ENCODE measurements around the gene ISX. TPM values are rescaled to one million over a fixed set of nuclear protein-coding genes. Genes with fewer than 3 reads are reported as not detected.
A peak's percentile ranks its signal among the peaks of the same experiment; 100 is the strongest.

Gene ISX
- total and polyA plus RNA-seq, 10 of the 15 experiments (the other 5 are each of a cell fraction or from before 2014, with no cell fraction given): 0.05 to 0.66 (median 0.25) TPM

DNA sequence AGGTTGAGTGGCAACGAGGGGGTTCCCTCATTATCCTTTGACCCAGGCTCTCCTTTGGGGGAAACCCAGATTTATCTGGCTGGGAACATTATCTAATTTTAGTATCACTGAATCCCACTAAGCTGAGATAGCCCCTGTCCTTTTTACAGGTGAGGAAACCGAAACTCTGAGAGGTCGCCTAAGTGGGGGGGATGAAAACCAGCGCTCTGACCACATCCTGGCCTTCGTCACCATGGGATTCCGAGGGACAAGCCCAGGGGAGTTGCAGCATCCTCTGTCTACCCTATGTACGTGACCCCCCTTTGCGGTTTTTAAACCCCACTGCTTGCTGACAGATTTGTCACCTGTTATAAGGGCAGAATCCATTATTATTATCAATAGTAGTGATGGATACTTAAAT lies 61.0 kb downstream of the ISX start:
- H3K4me1 ChIP-seq (ENCODE audit: control insufficient read depth, insufficient read depth, low read length): peaks cover 78% of the 10 kb centered on the region
- peak; percentile 70 for ATAC-seq
- no peak overlapping the region for H2AFZ ChIP-seq (ENCODE audit: control insufficient read depth, low read depth, low read length)
- ChIA-PET RAD21 (ENCODE audit: unreplicated experiment) (interaction anchor here (0.7 to 4.7 kb wide), 6 partner anchors 13 to 83 kb away, joined by 4 to 28 read pairs (median 10); no protein-coding TSS in a partner anchor), CTCF (interaction anchor here (1.0 to 3.7 kb wide), 4 partner anchors 14 to 83 kb away, joined by 3 to 19 read pairs (median 8); no protein-coding TSS in a partner anchor), SMC1A (ENCODE audit: uncharacterized antibody, unreplicated experiment) (interaction anchor here (0.6 to 7.1 kb wide), 7 partner anchors 8 to 83 kb away, joined by 3 to 58 read pairs (median 3); no protein-coding TSS in a partner anchor), POLR2A (interaction anchor here (0.6 to 1.4 kb wide), 3 partner anchors 24 to 76 kb away, joined by 3 read pairs; no protein-coding TSS in a partner anchor)
- peak; percentile 18 for FAIRE-seq
- no peaks in the 10 kb centered on the region for H4K20me1 ChIP-seq (ENCODE audit: control insufficient read depth, insufficient read depth)
- peak overlapping the region; percentile 99 for H3K27ac ChIP-seq (ENCODE audit: control insufficient read depth, insufficient read depth)
- peak overlapping the region; percentile 66 for H3K4me2 ChIP-seq (ENCODE audit: control insufficient read depth, insufficient read depth)
- no peaks in the 10 kb centered on the region for H3K79me2 ChIP-seq (ENCODE audit: control insufficient read depth, insufficient read depth, low read length)
- intact Hi-C loops (cut with micrococcal nuclease; ENCODE audit: unreplicated experiment): loop anchor here (1.0 to 5.0 kb wide), 3 partner anchors 76 to 1655 kb away; no protein-coding TSS in a partner anchor
- H3K9me3 ChIP-seq (replicated peaks; ENCODE audit: control insufficient read depth, insufficient read depth, low read length): peaks cover 2% of the 10 kb centered on the region; the same call in 2 of the 3 replicates
- H3K36me3 ChIP-seq (ENCODE audit: control insufficient read depth in 2 of 2, insufficient read depth in 2 of 2, low read length in 1 of 2): no peaks in the 10 kb centered on the region
- no TSS peak for BruUV-seq (replicated peaks)
- H3K4me3 ChIP-seq: no peak overlapping the region
- in situ Hi-C loops (cut with MboI): loop anchor here (10.0 kb wide), 2 partner anchors 278 to 1652 kb away; partner anchors contain the start of gene MCM5
- peak; percentile 96 for DNase-seq (ENCODE audit: low read depth, low spot score)
- H3K9ac ChIP-seq (ENCODE audit: control insufficient read depth, insufficient read depth, low read length): peak overlapping the region; percentile 17; the same call in 1 of the 2 replicates
- H3K27me3 ChIP-seq (replicated peaks in 1 of 2; ENCODE audit: control insufficient read depth in 2 of 2, insufficient read depth in 2 of 2, low read length in 1 of 2): no peaks in the 10 kb centered on the region
- WGBS (ENCODE audit: insufficient coverage, insufficient replicate concordance, low lambda C conversion rate, missing lambda C conversion rate): under 1% methylated on average over 8 of the region's 8 CpGs
- TF ChIP-seq, protein P1, sequence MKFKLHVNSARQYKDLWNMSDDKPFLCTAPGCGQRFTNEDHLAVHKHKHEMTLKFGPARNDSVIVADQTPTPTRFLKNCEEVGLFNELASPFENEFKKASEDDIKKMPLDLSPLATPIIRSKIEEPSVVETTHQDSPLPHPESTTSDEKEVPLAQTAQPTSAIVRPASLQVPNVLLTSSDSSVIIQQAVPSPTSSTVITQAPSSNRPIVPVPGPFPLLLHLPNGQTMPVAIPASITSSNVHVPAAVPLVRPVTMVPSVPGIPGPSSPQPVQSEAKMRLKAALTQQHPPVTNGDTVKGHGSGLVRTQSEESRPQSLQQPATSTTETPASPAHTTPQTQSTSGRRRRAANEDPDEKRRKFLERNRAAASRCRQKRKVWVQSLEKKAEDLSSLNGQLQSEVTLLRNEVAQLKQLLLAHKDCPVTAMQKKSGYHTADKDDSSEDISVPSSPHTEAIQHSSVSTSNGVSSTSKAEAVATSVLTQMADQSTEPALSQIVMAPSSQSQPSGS (IDR thresholded peaks at IDR 0.05; ENCODE audit: low read length): peak; percentile 97
- TF ChIP-seq, protein P2, sequence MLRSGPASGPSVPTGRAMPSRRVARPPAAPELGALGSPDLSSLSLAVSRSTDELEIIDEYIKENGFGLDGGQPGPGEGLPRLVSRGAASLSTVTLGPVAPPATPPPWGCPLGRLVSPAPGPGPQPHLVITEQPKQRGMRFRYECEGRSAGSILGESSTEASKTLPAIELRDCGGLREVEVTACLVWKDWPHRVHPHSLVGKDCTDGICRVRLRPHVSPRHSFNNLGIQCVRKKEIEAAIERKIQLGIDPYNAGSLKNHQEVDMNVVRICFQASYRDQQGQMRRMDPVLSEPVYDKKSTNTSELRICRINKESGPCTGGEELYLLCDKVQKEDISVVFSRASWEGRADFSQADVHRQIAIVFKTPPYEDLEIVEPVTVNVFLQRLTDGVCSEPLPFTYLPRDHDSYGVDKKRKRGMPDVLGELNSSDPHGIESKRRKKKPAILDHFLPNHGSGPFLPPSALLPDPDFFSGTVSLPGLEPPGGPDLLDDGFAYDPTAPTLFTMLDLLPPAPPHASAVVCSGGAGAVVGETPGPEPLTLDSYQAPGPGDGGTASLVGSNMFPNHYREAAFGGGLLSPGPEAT (IDR thresholded peaks at IDR 0.05; ENCODE audit: low read depth): peak; percentile 94
- peak; percentile 92 for TF ChIP-seq POU2F2 (IDR thresholded peaks at IDR 0.05; ENCODE audit: borderline replicate concordance, low read depth, low read length)
- TF ChIP-seq, protein P3, sequence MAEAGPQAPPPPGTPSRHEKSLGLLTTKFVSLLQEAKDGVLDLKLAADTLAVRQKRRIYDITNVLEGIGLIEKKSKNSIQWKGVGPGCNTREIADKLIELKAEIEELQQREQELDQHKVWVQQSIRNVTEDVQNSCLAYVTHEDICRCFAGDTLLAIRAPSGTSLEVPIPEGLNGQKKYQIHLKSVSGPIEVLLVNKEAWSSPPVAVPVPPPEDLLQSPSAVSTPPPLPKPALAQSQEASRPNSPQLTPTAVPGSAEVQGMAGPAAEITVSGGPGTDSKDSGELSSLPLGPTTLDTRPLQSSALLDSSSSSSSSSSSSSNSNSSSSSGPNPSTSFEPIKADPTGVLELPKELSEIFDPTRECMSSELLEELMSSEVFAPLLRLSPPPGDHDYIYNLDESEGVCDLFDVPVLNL (IDR thresholded peaks at IDR 0.05; ENCODE audit: low read depth, low read length): no peak
- TF ChIP-seq ZBED1 (IDR thresholded peaks at IDR 0.05; ENCODE audit: borderline replicate concordance): peak; percentile 93
- TF ChIP-seq, protein P4, sequence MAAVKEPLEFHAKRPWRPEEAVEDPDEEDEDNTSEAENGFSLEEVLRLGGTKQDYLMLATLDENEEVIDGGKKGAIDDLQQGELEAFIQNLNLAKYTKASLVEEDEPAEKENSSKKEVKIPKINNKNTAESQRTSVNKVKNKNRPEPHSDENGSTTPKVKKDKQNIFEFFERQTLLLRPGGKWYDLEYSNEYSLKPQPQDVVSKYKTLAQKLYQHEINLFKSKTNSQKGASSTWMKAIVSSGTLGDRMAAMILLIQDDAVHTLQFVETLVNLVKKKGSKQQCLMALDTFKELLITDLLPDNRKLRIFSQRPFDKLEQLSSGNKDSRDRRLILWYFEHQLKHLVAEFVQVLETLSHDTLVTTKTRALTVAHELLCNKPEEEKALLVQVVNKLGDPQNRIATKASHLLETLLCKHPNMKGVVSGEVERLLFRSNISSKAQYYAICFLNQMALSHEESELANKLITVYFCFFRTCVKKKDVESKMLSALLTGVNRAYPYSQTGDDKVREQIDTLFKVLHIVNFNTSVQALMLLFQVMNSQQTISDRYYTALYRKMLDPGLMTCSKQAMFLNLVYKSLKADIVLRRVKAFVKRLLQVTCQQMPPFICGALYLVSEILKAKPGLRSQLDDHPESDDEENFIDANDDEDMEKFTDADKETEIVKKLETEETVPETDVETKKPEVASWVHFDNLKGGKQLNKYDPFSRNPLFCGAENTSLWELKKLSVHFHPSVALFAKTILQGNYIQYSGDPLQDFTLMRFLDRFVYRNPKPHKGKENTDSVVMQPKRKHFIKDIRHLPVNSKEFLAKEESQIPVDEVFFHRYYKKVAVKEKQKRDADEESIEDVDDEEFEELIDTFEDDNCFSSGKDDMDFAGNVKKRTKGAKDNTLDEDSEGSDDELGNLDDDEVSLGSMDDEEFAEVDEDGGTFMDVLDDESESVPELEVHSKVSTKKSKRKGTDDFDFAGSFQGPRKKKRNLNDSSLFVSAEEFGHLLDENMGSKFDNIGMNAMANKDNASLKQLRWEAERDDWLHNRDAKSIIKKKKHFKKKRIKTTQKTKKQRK (IDR thresholded peaks at IDR 0.05; ENCODE audit: low read depth, low read length): no peak
- peak; percentile 97 for TF ChIP-seq EP300 (IDR thresholded peaks at IDR 0.05; ENCODE audit: borderline replicate concordance in 1 of 2, control insufficient read depth in 1 of 2, low read depth in 2 of 2, low read length in 2 of 2)
- no peak for TF ChIP-seq NFYA (IDR thresholded peaks at IDR 0.05; ENCODE audit: borderline replicate concordance, low read depth, low read length)
- TF ChIP-seq, protein P5, sequence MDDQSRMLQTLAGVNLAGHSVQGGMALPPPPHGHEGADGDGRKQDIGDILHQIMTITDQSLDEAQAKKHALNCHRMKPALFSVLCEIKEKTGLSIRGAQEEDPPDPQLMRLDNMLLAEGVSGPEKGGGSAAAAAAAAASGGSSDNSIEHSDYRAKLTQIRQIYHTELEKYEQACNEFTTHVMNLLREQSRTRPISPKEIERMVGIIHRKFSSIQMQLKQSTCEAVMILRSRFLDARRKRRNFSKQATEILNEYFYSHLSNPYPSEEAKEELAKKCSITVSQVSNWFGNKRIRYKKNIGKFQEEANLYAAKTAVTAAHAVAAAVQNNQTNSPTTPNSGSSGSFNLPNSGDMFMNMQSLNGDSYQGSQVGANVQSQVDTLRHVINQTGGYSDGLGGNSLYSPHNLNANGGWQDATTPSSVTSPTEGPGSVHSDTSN (IDR thresholded peaks at IDR 0.05; ENCODE audit: insufficient replicate concordance, low read depth, low read length): no peak
- no peak for TF ChIP-seq ESRRA (IDR thresholded peaks at IDR 0.05; ENCODE audit: low read length)
- no peak for TF ChIP-seq SIN3A (IDR thresholded peaks at IDR 0.05; ENCODE audit: low read depth, low read length)
- no peak for TF ChIP-seq CBX5 (IDR thresholded peaks at IDR 0.05; ENCODE audit: low read depth)
- peak; percentile 67; the same call in 1 of the 2 replicates for TF ChIP-seq NBN (IDR thresholded peaks at IDR 0.05)
- peak; percentile 83 for TF ChIP-seq CREB1 (IDR thresholded peaks at IDR 0.05; ENCODE audit: low read depth)
- peak; percentile 74 for TF ChIP-seq GATAD2B (conservative IDR thresholded peaks at IDR 0.05; ENCODE audit: low read depth)

All from GM12878 (cell line).